Panc1 (cell line): ENCODE data around the gene TOLLIP. TPM values are rescaled to one million over a fixed set of nuclear protein-coding genes. Genes with fewer than 3 reads are reported as not detected.

Experiments used
- ATAC-seq: fragments of 200-7000 bp; cut with Tn5 transposase; 2 replicates; pipeline ENCODE4 v1.9.1; 2020; ENCODE audit warnings: mild to moderate bottlenecking, moderate library complexity
- BruUV-seq: library from RNA; stranded (reverse); fragments of 400-500 nt; replicated peaks from 2 replicates; lab custom pipeline; 2021; lab: Mats Ljungman, UMichigan
- CTCF ChIA-PET: fragments of 300-600 bp; sonication (Branson Sonifier 250); formaldehyde crosslinking; loops from one replicate; lab custom pipeline; 2022; ENCODE audit warnings: antibody characterized with exemption; lab: Charles Lee
- POLR2A ChIA-PET: fragments of 300-600 bp; sonication (Branson Sonifier 250); formaldehyde crosslinking; loops from one replicate; lab custom pipeline; 2022; ENCODE audit warnings: antibody characterized with exemption; lab: Charles Lee
- DNase-seq: peaks from one replicate; pipeline ENCODE4 v3.0.0-alpha.2; 2010; ENCODE audit warnings: low read depth, low spot score
- H3K27ac ChIP-seq: 2 replicates; pipeline ENCODE4 v1.5.1; 2011; ENCODE audit warnings: mild to moderate bottlenecking, low read length, inconsistent platforms
- H3K27me3 ChIP-seq: fragments of 200-500 bp; sonication (Bioruptor generic); 2 replicates; pipeline ENCODE4 v1.6.0; 2014; ENCODE audit warnings: low read length, inconsistent platforms; ENCODE audit not compliant: control insufficient read depth, insufficient read depth
- H3K36me3 ChIP-seq: fragments of 200-500 bp; sonication (Bioruptor generic); 2 replicates; pipeline ENCODE4 v1.5.1; 2014; ENCODE audit warnings: inconsistent platforms, mild to moderate bottlenecking, low read length, moderate library complexity; ENCODE audit not compliant: control insufficient read depth, insufficient read depth
- H3K4me1 ChIP-seq: 2 replicates; pipeline ENCODE4 v1.5.1; 2011; ENCODE audit warnings: inconsistent platforms, mild to moderate bottlenecking, low read length, moderate library complexity; ENCODE audit not compliant: control insufficient read depth, insufficient read depth
- H3K4me3 ChIP-seq, 2 experiments: 2 replicates each; pipeline ENCODE4 v1.5.1; 2011 to 2012; ENCODE audit warnings: low read depth in 2 of 2, low read length in 2 of 2, mild to moderate bottlenecking in 2 of 2, inconsistent platforms in 1 of 2, moderate library complexity in 1 of 2
- H3K9me3 ChIP-seq: fragments of 200-500 bp; sonication (Bioruptor generic); 2 replicates; pipeline ENCODE4 v1.5.1; 2014; ENCODE audit warnings: low read depth, mild to moderate bottlenecking, inconsistent platforms, low read length, moderate library complexity; ENCODE audit not compliant: control insufficient read depth, insufficient read depth
- CTCF ChIP-seq: fragments of 450-650 bp; IDR thresholded peaks from 2 replicates; pipeline ENCODE4 v1.5.1; 2017; ENCODE audit warnings: mild to moderate bottlenecking
- POLR2AphosphoS5 ChIP-seq: IDR thresholded peaks from 2 replicates; pipeline ENCODE4 v1.6.1; 2012; ENCODE audit warnings: mild to moderate bottlenecking, low read depth, low read length, moderate library complexity
- REST ChIP-seq, 2 experiments: IDR thresholded peaks; 2 replicates each; pipeline ENCODE4 v1.6.1; 2011 to 2012; ENCODE audit warnings: low read depth in 2 of 2, control low read depth in 1 of 2, low read length in 1 of 2, mild to moderate bottlenecking in 1 of 2, moderate library complexity in 1 of 2; ENCODE audit not compliant: insufficient read depth in 1 of 2
- SIN3A ChIP-seq: IDR thresholded peaks from 2 replicates; pipeline ENCODE4 v1.6.1; 2012; ENCODE audit warnings: low read depth, mild to moderate bottlenecking, low read length, moderate library complexity, borderline replicate concordance; ENCODE audit not compliant: insufficient read depth
- TCF7L2 ChIP-seq: IDR thresholded peaks from 2 replicates; pipeline ENCODE4 v1.6.1; 2011; ENCODE audit warnings: mild to moderate bottlenecking, low read depth, low read length, inconsistent platforms
- in situ Hi-C: cut with HindIII; loops from 2 replicates; pipeline ENCODE4 v1.10.0; 2016; ENCODE audit warnings: low sequenced_read_pairs, low pct_unique_long_range_greater_than_20kb
- intact Hi-C: fragments of 100-400 bp; cut with micrococcal nuclease; formaldehyde crosslinking; loops from one replicate; pipeline ENCODE4 v1.10.0; 2022; ENCODE audit not compliant: unreplicated experiment
- total RNA-seq: library from RNA; stranded (reverse); gene quantifications from one replicate; pipeline ENCODE4 v1.2.1, GENCODE V29; 2021; ENCODE audit not compliant: unreplicated experiment

Gene TOLLIP
- total RNA-seq, 1 experiment from 2014 or later, result 141 TPM

GRCh38 chr11:1333091-1333772 is 23.8 kb upstream of the TOLLIP start:
- POLR2A ChIA-PET, result no interaction called here
- Histone ChIP-seq H3K27ac (no peak overlapping the region), H3K9me3 (peaks cover 6% of the 10 kb centered on the region), H3K36me3 (no peaks in the 10 kb centered on the region), H3K27me3 (0 out of 2 replicates have a peak, but pooled peaks cover 2% of the 10 kb centered on the region), H3K4me3 (no peak overlapping the region), H3K4me1 (peaks cover 10% of the 10 kb centered on the region)
- ATAC-seq (0 out of 2 replicates have a peak, but pooled peaks have one; percentile 17), DNase-seq (no peak)
- in situ Hi-C loops, result no loop called here
- intact Hi-C loops, result no loop called here
- BruUV-seq, result no TSS peak
- TF ChIP-seq CTCF (no peak), REST (IDR thresholded peaks at IDR 0.05; ENCODE audit: insufficient read depth in 1 of 2, low read depth in 2 of 2, low read length in 1 of 2) (no peak), TCF7L2 (no peak), SIN3A (no peak), POLR2AphosphoS5 (no peak)
- CTCF ChIA-PET, result no interaction called here

GRCh38 chr11:1330473-1330872 is 21.0 kb upstream of the TOLLIP start:
- H3K4me1 ChIP-seq, result peaks cover 16% of the 10 kb centered on the region
- CTCF ChIA-PET, result no interaction called here
- H3K4me3 ChIP-seq, result no peak overlapping the region
- no peak overlapping the region for H3K27ac ChIP-seq
- POLR2A ChIA-PET, result no interaction called here
- TF ChIP-seq CTCF, result no peak
- TF ChIP-seq REST (IDR thresholded peaks at IDR 0.05; ENCODE audit: insufficient read depth in 1 of 2, low read depth in 2 of 2, low read length in 1 of 2), result no peak
- no peak for TF ChIP-seq SIN3A
- TF ChIP-seq POLR2AphosphoS5, result no peak
- TF ChIP-seq TCF7L2, result no peak
- DNase-seq, result no peak
- intact Hi-C loops (no loop called here), in situ Hi-C loops (no loop called here)
- ATAC-seq, result no peak
- no TSS peak for BruUV-seq
- H3K27me3 ChIP-seq, result 0 out of 2 replicates have a peak, but pooled peaks cover 2% of the 10 kb centered on the region
- peaks cover 17% of the 10 kb centered on the region for H3K9me3 ChIP-seq
- no peaks in the 10 kb centered on the region for H3K36me3 ChIP-seq
